Lower leg skin (tissue), 3 donors: ENCODE measurements around the gene BOD1.

Experiments used
- CTCF ChIP-seq, 3 donors: fragments of 450-650 bp; IDR thresholded peaks; one replicate each; pipeline ENCODE4 v1.5.1; 2016; ENCODE audit warnings: antibody characterized with exemption in 3 of 3, mild to moderate bottlenecking in 3 of 3, moderate library complexity in 2 of 3
- POLR2A ChIP-seq, 2 donors: fragments of 450-650 bp; IDR thresholded peaks; one replicate each; pipeline ENCODE4 v1.6.1; 2016 to 2017; ENCODE audit warnings: antibody characterized with exemption in 2 of 2, mild to moderate bottlenecking in 1 of 2, moderate library complexity in 1 of 2

- TF ChIP-seq CTCF (IDR thresholded peaks at IDR 0.05): no peak
- no peak for TF ChIP-seq POLR2A (IDR thresholded peaks at IDR 0.05)
Measured at GRCh38 chr5:173665326-173665725, 48.9 kb upstream of the BOD1 start.
